SH-SY5Y (cell line): ENCODE results near the gene NENF.

ENCODE experiments used
- GATA2 ChIP-seq: IDR thresholded peaks from 2 replicates; pipeline ENCODE4 v1.6.1; 2011; ENCODE audit warnings: mild to moderate bottlenecking, low read depth, low read length
- GATA3 ChIP-seq: IDR thresholded peaks from 2 replicates; pipeline ENCODE4 v1.6.1; 2011; ENCODE audit warnings: low read depth, mild to moderate bottlenecking, low read length, moderate library complexity

DNA sequence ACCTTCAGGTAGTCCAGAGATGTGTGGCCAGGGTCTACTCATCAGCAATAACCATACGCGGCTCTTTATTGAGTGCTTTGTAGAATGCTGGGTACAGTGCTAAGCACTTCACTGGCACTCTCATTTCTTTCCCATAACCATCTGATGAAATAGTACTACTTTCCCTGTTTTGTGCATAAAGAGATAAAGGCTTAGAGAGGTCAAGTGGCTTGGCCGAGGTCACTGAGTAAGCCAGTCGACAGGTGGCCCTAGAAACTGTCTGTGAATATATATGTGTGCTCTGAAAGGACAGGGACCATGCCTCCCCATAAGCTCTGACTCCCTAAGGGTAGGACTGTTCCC lies 52.8 kb downstream of the NENF start:
- TF ChIP-seq GATA2 (no peak), GATA3 (no peak)
